DMS114 treated with DMSO at 0.1 percent for 48 hours (cell line): ENCODE measurements around the gene RPS6KL1.
"Not testable (repeated sequence)": the region's sequence is repeated elsewhere in the genome, so short reads cannot be mapped to it uniquely, and the experiment has no call there.

Source experiments
- DNase-seq: peaks from one replicate; lab custom pipeline; 2025; ENCODE audit not compliant: unreplicated experiment; lab: John Stamatoyannopoulos, UW

RPS6KL1 gene

GRCh38 chr14:74936151-74936550, 13.1 kb upstream of the RPS6KL1 start:
- no peak for DNase-seq

DNA sequence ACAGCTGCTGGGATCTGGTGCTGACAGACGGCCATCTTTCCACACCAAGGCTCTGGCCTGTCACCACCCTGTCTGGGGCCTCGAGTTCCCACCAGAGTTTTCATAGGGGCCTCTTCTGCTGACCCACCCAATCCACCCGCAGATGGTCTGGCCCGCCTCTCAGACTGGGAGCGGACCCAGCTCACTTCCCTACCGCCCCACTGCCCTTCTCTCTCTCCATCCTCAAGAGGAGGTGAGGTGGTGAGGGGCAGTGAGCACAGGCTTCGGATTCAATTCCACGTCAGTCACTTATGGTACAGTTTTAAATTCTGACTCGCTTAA, 12.3 kb upstream of the RPS6KL1 start:
- DNase-seq: no peak

- DNase-seq: no peak
These were observed 11.7 kb upstream of the RPS6KL1 start for GRCh38 chr14:74934476-74935359.

DNA sequence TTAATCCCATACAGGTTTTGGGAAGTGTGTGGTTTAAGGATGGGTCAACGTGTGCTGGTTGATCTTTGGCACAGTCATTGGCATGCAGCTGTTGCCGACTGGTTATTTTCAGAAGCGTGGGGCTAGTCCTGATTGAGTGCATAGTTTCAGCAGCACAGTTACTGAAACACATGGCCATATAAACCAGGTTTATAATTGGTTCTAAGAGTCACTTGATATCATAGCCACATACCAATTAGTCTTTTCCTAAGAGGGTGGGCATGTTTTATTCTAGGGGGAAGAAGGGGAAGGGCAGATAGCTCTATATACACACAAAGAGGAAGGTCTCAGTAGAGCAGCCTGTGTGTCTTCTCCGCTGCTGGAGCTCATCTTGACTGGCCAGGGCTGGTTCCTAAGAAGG, 11.0 kb upstream of the RPS6KL1 start:
- no peak for DNase-seq

GRCh38 chr14:74932936-74933335, 9.9 kb upstream of the RPS6KL1 start:
- not testable (repeated sequence) for DNase-seq

DNA sequence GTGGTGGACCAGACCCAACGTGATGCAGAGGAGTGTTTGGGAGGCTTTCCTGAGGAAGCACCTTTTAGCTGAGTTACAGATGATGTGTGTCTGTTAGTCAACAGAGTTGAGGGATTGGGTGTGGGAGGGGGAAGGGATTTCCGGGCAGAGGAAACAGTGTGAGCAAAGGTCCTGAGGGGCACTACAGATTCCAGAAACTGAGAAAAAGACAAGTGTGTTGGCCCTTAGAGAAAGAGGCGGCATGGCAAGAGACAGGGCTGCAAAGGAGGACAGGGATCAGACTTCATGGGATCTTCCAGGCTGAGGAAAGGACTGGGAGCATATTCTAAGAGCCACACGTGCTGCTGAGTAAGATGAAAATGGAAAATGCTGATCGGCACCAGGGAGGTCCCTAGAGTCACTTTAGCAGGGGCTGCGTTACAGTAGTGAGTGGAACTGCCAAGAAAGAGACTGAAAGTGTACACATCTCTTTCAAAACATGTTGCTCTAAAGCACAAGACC, 9.4 kb upstream of the RPS6KL1 start:
- no peak for DNase-seq

- not testable (repeated sequence) for DNase-seq
These were observed 8.7 kb upstream of the RPS6KL1 start for GRCh38 chr14:74931744-74932143.

GRCh38 chr14:74929242-74929641, 6.2 kb upstream of the RPS6KL1 start:
- no peak for DNase-seq

DNA sequence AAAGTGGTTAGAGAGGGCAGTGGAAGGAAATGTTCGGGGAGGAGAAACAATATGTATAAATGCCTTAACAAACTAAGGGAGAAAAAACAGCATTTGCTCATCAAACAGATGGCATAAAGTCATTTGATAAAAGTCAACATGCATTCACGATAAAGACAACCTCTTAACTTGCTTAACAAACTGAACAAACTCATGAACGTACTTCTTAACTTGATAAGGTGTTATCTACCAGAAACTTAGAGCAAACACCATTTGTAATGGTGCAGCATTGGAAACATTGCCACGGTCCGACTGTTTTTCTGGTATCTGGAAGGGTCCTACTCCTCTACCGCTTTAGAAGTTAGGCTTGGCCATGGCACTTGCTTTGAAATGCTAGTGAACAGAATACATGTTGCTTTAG, 4.2 kb upstream of the RPS6KL1 start:
- DNase-seq: no peak

- no peak for DNase-seq
These were observed 1.0 kb upstream of the RPS6KL1 start for GRCh38 chr14:74924061-74924460.

GRCh38 chr14:74921987-74922751, 891 bp downstream of the RPS6KL1 start:
- DNase-seq: no peak

DNA sequence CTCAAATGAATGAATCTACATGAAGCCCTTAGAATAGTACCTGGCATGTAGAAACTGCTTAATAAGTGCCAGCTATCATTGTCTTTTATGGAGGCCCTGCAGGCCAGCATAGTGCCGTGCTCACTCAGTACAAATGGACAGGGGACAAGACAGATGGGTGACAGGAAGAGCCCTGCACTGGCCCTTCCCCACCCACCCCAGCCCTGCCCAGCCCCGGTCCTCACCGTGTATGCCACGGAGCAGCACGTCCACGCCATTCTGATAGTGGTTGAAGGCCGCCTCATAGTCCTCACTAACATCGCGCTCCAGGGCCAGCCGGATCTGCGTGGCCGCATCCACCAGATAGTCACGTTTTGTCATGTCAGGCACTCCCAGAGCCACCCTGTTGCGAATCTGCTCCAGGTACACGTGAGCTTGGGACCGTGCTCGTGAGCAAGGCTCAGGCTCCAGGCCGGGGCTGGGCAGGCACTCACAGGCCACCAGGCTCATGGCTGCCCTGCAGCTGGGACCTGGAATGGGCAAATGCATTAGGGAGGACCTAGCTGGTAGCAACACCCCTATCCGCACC, 1.9 kb downstream of the RPS6KL1 start:
- no peak for DNase-seq

- DNase-seq: no peak
These were observed 2.8 kb downstream of the RPS6KL1 start for GRCh38 chr14:74920281-74920680.

DNA sequence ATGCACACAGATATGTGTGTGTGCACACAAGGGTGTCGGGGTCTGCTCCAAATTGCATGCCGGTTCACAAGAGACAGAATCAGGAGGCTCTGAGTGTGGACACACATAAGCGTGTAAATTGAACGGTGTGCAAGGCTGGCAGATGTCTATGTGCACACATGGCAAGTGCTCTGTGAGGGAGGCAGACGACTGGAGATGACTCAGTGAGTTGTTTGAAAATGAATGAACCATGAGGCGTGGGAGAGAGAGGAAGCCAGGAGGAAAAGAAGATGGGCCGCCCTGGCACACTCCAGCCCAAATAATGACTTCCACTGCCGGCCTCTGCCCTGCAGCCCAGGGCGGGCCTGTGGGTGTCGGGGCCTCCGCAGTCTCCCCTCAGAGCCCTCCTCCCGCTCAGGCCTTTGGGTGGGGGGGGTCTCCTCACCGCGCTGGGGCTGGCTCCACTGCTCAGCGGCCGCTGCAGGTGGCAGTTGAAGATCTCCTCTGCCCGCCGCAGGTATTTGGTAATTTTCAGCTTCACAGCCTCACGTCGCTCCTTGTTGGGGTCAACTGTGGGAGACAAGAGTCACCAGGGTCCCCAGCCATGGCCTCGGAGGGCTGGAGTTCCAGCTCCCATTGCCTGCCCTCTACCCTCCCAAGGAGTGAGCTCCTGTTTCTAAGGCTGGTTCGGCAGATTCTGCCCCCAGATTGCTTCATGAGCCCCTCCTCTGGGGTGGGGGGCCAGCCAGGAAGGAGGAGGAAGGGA, 3.5 kb downstream of the RPS6KL1 start:
- DNase-seq: no peak

GRCh38 chr14:74918380-74918779, 4.7 kb downstream of the RPS6KL1 start:
- no peak for DNase-seq

DNA sequence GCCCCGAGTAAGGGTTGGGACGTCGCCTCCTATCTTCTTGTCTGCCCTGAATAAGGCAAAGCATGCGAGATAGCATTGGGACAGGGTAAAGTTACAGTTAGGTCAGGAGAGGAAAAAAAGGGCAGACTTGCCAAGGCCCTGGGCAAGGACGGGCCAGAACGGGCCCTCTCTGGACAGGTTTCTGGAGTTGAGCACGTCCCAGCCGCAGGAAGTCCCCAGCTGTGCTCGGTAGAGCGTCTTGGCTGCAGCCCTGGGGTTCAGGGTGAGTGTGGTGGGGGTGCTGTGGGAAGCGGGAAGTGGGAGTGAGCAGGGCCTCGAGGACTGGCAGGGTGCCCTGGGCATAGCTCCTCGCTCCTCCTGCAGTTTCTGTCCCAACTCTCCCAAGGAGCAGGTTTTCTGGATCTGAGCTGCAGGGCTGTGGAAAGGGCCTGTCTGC, 5.4 kb downstream of the RPS6KL1 start:
- DNase-seq: no peak

DNA sequence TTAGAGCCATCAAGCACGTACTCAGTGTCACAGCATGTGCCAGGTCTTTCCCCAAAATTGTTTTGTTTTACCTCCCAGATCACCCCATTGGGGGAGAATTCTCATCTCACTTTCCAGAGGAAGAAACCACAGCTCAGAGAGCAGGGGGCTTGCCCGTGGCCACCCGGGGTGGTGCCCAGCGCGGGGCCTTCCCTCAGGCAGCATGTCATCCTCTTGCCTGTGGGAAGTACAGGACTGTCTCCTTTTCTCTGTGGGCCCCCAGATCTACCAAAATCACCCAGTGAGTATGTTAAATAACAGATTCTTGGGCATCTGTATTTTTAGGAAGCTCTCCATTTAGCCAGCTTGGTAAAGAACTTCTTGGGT, 5.9 kb downstream of the RPS6KL1 start:
- no peak for DNase-seq

- DNase-seq: no peak
These were observed 7.2 kb downstream of the RPS6KL1 start for GRCh38 chr14:74915826-74916225.

- no peak for DNase-seq
These were observed 7.6 kb downstream of the RPS6KL1 start for GRCh38 chr14:74915426-74915825.

DNA sequence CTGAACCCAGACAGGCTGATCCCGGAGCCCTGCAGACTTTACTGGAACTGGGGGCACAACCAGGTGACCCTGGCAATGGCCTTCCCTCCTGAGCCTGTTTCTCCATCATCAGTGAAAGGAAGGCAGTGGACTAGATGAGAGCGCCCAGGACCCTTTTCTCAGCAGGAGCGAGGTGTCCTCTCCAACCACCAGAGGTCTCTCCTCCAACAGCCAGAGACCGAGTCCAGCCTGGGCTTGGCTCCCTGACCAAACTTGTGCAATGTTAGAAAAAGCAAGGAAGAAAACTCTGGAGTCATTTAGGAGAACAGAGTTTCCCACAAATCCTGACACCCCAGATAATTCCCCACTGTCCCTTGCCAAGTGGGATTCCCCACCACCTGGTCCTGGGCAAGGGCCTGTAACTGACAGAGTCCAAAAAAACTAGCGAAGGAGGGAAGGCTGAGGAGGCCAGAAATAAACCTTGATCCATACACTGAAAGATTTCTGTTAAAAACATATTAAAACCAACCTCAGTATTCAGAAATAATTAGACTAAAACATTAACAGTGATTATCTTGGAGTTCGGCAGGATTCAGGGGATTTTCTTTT, 9.0 kb downstream of the RPS6KL1 start:
- DNase-seq: peak; percentile 37

GRCh38 chr14:74913393-74913910, 9.6 kb downstream of the RPS6KL1 start:
- DNase-seq: no peak
